ENCODE results near the gene ATRIP. TPM values are rescaled to one million over a fixed set of nuclear protein-coding genes. Genes with fewer than 3 reads are reported as not detected.

Gene ATRIP
- total and polyA plus RNA-seq, 10 of the 15 experiments (the other 5 are each of a cell fraction or from before 2014, with no cell fraction given) = 1.4 to 16.0 (median 10.1) TPM

DNA sequence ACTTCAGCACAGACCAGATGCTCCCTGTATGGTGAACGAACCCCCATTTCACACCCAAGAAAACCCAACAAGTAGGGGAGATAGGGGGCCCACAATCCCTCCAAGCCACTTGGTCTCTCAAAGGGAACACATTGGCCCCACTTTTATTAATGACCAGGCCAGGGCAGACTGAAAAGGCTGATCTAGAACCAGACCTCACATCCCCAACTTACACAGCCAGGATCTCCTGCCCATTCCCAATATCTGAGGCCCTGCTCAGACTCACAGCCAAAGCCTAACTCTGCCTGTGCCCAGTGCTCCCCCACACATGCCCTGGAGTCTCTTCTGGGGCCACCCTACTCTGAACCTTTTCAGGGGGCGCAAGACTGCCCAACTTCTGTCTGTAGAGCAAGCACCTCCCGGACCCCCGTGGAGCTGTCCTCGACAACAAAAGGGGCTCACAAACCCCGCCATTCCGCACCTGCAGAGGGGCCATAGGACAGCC, 18.4 kb upstream of the ATRIP start:
- H3K4me2 ChIP-seq (ENCODE audit: control insufficient read depth, insufficient read depth) = peak overlapping the region; percentile 77
- H3K9me3 ChIP-seq (replicated peaks; ENCODE audit: control insufficient read depth, insufficient read depth, low read length) = no peaks in the 10 kb centered on the region
- ATAC-seq (no peak), FAIRE-seq (peak; percentile 27), DNase-seq (ENCODE audit: low read depth, low spot score) (no peak)
- H3K36me3 ChIP-seq (ENCODE audit: control insufficient read depth in 2 of 2, insufficient read depth in 2 of 2, low read length in 1 of 2) = peaks cover 1 to 12% of the 10 kb centered on the region in 2 experiments; a peak in 2 of 4 replicates
- peak overlapping the region; percentile 27; the same call in 1 of the 2 replicates for H3K4me3 ChIP-seq
- RAD21 ChIA-PET (ENCODE audit: unreplicated experiment) = interaction anchor here (1.0 to 3.9 kb wide), 5 partner anchors 8 to 245 kb away, joined by 3 to 16 read pairs (median 4); partner anchors contain the start of genes CCDC51 and TMA7
- in situ Hi-C loops (cut with MboI) (no loop called here), intact Hi-C loops (cut with micrococcal nuclease; ENCODE audit: unreplicated experiment) (no loop called here)
- CTCF ChIA-PET = interaction anchor here (0.6 to 2.9 kb wide), 4 partner anchors 8 to 292 kb away, joined by 3 to 25 read pairs (median 8); no protein-coding TSS in a partner anchor
- H3K27me3 ChIP-seq (replicated peaks in 1 of 2; ENCODE audit: control insufficient read depth in 2 of 2, insufficient read depth in 2 of 2, low read length in 1 of 2) = no peaks in the 10 kb centered on the region
- H3K9ac ChIP-seq (ENCODE audit: control insufficient read depth, insufficient read depth, low read length) = no peak overlapping the region; the same call in 1 of the 2 replicates
- SMC1A ChIA-PET (ENCODE audit: uncharacterized antibody, unreplicated experiment) = interaction anchor here (1.1 to 1.2 kb wide), 2 partner anchors 8 to 27 kb away, joined by 3 to 7 read pairs; no protein-coding TSS in a partner anchor
- 87% methylated on average over 7 of the region's 7 CpGs for WGBS (ENCODE audit: insufficient coverage, insufficient replicate concordance, low lambda C conversion rate, missing lambda C conversion rate)
- H3K79me2 ChIP-seq (ENCODE audit: control insufficient read depth, insufficient read depth, low read length) = no peaks in the 10 kb centered on the region
- TF ChIP-seq, protein P1, sequence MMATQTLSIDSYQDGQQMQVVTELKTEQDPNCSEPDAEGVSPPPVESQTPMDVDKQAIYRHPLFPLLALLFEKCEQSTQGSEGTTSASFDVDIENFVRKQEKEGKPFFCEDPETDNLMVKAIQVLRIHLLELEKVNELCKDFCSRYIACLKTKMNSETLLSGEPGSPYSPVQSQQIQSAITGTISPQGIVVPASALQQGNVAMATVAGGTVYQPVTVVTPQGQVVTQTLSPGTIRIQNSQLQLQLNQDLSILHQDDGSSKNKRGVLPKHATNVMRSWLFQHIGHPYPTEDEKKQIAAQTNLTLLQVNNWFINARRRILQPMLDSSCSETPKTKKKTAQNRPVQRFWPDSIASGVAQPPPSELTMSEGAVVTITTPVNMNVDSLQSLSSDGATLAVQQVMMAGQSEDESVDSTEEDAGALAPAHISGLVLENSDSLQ (IDR thresholded peaks at IDR 0.05) = no peak
- no peak for TF ChIP-seq DPF2 (IDR thresholded peaks at IDR 0.05)
- TF ChIP-seq, protein P2, sequence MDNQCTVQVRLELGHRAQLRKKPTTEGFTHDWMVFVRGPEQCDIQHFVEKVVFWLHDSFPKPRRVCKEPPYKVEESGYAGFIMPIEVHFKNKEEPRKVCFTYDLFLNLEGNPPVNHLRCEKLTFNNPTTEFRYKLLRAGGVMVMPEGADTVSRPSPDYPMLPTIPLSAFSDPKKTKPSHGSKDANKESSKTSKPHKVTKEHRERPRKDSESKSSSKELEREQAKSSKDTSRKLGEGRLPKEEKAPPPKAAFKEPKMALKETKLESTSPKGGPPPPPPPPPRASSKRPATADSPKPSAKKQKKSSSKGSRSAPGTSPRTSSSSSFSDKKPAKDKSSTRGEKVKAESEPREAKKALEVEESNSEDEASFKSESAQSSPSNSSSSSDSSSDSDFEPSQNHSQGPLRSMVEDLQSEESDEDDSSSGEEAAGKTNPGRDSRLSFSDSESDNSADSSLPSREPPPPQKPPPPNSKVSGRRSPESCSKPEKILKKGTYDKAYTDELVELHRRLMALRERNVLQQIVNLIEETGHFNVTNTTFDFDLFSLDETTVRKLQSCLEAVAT (IDR thresholded peaks at IDR 0.05) = peak; percentile 69; the same call in 1 of the 2 replicates
- H3K4me1 ChIP-seq (ENCODE audit: control insufficient read depth, insufficient read depth, low read length) = peaks cover 24% of the 10 kb centered on the region
- POLR2A ChIA-PET = interaction anchor here (2.2 kb wide), 1 partner anchor 12 kb away, joined by 7 read pairs; the partner anchor contains the start of genes CCDC51 and TMA7
- no TSS peak for BruUV-seq (replicated peaks)
- no peak overlapping the region for H3K27ac ChIP-seq (ENCODE audit: control insufficient read depth, insufficient read depth)
- no peaks in the 10 kb centered on the region for H4K20me1 ChIP-seq (ENCODE audit: control insufficient read depth, insufficient read depth)
- H2AFZ ChIP-seq (ENCODE audit: control insufficient read depth, low read depth, low read length) = no peak overlapping the region

Data from GM12878 (cell line).